GM12865 (cell line): ENCODE results near the gene POLDIP3.

ENCODE experiments used
- DNase-seq: peaks from one replicate; pipeline ENCODE4 v3.0.0; 2010; ENCODE audit warnings: low read depth
- H3K4me3 ChIP-seq: 2 replicates; pipeline ENCODE4 v1.5.1; 2011; ENCODE audit warnings: mild to moderate bottlenecking, low read depth, low read length, control low read depth
- TF ChIP-seq, protein P1 (sequence below): IDR thresholded peaks from 2 replicates; pipeline ENCODE4 v1.5.1; 2011; ENCODE audit warnings: low read length, control low read depth, low read depth, inconsistent platforms; ENCODE audit not compliant: insufficient read depth; ENCODE audit errors: missing control alignments

The POLDIP3 gene

DNA sequence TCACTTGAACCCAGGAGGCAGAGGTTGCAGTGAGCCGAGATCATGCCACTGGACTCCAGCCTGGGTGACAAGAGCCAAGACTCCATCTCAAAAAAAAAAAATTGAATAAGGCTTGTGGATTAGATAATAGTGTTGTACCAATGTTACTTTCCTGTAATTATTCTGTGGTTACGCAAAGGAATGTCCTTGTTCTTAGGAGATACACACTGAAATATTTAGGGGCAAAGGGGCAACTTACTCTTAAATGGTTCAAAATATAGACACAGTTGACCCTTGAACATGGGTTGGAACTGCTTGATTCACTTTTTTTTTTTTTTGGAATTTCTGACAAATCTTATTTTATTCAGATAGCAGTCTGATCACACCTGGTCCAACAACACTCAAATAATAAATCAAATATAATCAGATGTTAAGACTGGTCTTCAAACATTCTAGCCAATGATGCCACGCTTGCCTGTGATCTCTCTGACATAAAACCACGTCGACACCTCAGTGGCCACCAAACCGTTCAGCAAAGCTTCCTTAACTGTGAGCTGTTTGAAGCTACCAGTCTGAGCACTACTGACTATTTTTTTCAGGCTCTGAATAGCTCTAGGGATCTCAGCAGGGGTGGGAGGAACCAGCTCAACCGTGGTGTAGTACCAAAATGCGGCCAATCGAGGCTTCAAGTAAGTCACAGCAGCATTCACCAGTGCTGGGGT is 25.0 kb upstream of the POLDIP3 start:
- no peak for DNase-seq
- H3K4me3 ChIP-seq: no peak overlapping the region
- TF ChIP-seq, protein P1, sequence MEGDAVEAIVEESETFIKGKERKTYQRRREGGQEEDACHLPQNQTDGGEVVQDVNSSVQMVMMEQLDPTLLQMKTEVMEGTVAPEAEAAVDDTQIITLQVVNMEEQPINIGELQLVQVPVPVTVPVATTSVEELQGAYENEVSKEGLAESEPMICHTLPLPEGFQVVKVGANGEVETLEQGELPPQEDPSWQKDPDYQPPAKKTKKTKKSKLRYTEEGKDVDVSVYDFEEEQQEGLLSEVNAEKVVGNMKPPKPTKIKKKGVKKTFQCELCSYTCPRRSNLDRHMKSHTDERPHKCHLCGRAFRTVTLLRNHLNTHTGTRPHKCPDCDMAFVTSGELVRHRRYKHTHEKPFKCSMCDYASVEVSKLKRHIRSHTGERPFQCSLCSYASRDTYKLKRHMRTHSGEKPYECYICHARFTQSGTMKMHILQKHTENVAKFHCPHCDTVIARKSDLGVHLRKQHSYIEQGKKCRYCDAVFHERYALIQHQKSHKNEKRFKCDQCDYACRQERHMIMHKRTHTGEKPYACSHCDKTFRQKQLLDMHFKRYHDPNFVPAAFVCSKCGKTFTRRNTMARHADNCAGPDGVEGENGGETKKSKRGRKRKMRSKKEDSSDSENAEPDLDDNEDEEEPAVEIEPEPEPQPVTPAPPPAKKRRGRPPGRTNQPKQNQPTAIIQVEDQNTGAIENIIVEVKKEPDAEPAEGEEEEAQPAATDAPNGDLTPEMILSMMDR: no peak

DNA sequence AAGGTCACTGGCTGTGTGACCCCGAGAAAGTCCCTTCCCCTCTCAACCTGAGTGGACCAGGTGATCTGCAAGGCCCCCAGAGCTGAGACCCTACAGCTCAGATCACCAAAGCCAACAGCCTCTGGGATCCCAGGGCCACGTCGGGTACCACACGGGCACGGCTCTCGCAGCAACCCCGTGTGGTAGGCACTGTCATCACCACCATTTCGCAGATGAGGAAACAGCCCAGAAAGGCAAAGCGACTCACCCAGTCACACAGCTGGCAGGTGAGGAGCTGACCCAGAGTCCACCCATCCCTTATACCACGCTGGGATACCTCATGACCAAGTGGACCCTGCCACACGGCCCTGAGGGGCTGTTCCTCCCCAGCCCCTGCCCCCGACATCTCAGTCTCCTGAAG is 22.9 kb upstream of the POLDIP3 start:
- H3K4me3 ChIP-seq: no peak overlapping the region
- DNase-seq: no peak
- TF ChIP-seq, protein P1: no peak

DNA sequence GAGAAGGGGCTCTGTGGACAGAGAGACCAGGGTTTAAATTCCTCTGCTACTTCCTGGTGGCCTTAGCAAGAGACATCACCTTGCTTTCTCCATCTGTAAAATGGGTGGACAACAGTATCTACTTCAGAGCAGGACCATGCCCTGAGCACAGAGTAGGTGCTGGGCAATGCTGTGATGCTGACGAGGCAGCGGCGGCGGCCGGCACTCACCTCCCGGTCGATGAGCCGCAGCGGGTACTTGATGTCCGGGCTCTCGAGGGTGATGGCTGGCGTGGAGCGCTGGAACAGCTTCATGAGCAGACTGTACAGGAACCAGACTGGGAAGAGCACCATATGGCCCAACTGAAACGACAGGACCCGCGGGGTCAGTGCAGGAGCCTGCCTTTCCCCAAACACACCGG is 21.8 kb upstream of the POLDIP3 start:
- H3K4me3 ChIP-seq: no peak overlapping the region
- TF ChIP-seq, protein P1: no peak
- DNase-seq: no peak

DNA sequence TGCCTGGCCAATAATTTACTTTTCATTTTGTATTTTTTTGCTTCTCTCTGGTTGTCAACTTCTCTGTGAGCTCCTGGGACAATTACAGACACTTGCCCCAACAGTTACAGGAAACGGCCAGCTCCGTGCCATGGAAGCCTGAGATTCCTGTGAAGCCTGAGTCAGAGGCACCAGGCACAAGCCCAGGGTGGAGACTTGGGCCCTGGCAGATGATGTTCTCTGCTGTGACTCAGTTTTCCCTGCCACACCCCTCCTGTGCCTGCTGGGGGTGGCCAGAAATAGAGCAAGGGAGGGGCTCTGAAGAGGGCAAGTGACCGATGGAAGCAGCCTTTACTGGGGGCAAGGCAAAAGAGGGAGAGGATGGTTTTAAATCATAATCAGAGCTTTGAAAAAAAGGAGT is 20.8 kb upstream of the POLDIP3 start:
- no peak for DNase-seq
- H3K4me3 ChIP-seq: no peak overlapping the region
- TF ChIP-seq, protein P1: no peak

DNA sequence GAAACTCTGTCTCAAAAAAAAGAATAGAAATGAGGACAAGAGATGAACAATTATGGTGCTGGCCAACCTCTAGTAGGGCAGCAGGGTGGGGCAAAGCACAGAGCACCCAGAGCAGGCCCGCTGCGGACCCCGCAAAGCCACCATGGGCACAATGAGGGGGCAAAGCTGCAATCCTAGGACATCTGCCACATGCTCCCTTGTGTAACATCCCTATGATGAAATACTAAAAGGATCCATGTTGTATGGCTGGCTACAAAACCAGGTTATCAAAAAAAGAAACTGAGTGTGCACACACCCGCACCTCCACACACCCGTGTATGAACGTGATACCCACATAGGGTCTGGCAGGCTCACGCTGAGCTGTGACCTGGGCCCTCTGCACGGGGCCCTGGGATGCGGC is 18.3 kb upstream of the POLDIP3 start:
- no peak overlapping the region for H3K4me3 ChIP-seq
- TF ChIP-seq, protein P1: no peak
- DNase-seq: no peak

DNA sequence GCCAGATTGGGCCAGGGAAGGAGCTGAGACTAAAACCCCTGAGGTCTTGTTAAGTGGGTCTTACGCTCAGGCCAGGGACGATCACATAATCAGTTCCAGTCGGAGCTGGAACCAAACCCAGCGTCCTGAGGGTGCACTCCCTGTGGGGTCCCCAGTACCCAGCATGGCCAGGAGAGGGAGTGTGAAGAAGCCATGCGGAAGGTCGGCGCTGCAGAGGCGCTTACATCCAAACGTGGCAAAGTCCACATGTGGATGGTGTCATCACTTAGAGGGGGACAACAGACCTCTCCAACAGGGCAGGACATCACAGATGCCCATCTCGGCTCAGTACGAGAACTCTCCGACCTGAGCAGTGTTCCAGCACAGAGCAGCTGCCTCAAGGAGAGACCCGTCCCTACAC is 17.4 kb upstream of the POLDIP3 start:
- no peak for DNase-seq
- no peak overlapping the region for H3K4me3 ChIP-seq
- TF ChIP-seq, protein P1: peak; percentile 28

DNA sequence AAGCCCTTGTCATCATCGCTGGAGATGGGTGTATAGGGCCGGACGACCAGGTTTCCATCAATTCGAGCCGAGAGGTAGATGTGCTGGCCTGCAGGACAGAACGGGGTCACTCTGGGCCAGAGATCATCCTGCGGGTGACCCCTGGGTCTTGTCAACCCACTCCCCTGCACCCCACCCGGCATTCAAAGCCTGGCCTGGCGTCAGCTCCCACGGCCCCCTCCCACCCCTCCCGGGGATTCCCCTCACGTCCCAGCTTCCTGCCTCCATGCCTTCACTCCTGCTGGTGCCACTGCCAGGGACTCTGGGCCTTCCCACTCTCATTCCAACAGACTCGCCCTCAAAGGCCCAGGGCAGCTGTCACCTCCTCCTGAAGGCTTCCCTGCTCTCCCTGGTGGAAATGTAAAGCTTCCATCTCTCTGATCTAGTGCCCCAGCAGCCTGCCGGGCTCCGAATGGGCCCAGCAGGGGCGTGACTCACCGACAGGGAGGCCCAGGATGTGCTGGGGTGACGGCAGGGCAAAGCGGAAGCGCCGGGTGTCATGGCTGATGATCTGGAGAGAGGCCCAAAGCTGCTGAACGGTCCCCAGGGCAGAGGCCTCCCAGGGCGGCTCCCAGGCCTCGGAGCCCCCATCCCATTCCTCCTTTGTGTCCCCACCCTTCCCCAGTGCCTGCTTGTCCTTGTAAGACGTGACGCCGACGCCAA is 16.4 kb upstream of the POLDIP3 start:
- TF ChIP-seq, protein P1: no peak
- H3K4me3 ChIP-seq: no peak overlapping the region
- DNase-seq: no peak
